Activated CD8-positive, alpha-beta memory T cell treated with anti-CD3 and anti-CD28 coated beads, Interleukin-2, amount 50 U/mL, for 48 hours (primary cell): ENCODE measurements around the gene KCNH8.
"Not testable (repeated sequence)": the region's sequence is repeated elsewhere in the genome, so short reads cannot be mapped to it uniquely, and the experiment has no call there.

Source experiments
- DNase-seq: peaks from one replicate; pipeline ENCODE4 v3.0.0-alpha.2; 2020

KCNH8 gene

GRCh38 chr3:19147905-19148767 is at the start of gene KCNH8:
KCNH8 (plus strand) TSS chr3:19148510; CDS start chr3:19148720, 210 bp downstream.
- DNase-seq: peak; percentile 61

DNA sequence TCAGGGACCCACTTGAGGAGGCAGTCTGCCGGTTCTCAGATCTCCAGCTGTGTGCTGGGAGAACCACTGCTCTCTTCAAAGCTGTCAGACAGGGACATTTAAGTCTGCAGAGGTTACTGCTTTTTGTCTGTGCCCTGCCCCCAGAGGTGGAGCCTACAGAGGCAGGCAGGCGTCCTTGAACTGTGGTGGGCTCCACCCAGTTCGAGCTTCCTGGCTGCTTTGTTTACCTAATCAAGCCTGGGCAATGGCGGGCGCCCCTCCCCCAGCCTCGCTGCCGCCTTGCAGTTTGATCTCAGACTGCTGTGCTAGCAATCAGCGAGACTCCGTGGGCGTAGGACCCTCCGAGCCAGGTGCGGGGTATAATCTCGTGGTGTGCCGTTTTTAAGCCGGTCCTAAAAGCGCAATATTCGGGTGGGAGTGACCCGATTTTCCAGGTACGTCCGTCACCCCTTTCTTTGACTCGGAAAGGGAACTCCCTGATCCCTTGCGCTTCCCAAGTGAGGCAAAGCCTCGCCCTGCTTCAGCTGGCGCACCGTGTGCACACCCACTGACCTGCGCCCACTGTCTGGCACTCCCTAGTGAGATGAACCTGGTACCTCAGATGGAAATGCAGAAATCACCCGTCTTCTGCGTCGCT is 45.5 kb upstream of the KCNH8 start:
- not testable (repeated sequence) for DNase-seq

GRCh38 chr3:19103510-19103909 is 44.8 kb upstream of the KCNH8 start:
- no peak for DNase-seq

DNA sequence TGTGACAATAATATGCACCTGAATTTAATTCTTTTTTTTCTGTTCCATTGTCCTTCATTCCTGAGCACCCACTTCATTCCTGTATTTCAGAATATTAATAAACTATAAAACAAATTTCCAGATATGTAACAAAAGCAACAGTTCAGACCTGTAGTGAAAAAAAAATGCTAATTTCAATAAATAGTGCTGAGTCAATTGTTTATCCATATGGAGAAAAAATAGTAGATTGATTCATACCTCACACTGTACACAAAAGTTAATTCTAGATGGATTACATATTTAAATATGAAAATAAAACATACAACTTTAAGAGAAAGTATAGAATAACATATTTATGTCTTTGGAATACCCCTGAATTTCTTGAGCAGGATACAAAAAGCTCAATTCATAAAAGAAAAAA is 43.9 kb upstream of the KCNH8 start:
- DNase-seq: no peak

DNA sequence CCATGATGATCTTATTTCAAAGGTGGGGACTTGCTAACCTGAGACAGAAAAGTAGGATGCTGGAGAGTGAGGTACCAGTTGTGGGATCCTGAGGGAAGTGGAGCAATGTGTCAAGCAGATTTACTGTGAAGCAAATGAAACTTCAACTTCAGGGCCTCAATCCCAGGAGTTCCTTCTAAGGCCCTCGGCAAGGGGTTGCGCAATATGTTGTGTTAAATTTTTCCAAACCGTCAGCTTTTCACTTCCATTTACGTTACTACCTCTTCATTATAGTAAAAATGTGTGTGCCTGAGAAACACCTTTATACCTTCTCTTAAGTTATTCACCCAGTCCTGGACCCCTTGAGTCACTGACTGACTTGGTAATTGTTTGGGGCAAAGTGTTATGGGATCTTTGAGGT is 42.5 kb upstream of the KCNH8 start:
- no peak for DNase-seq

- DNase-seq: no peak
Observed at GRCh38 chr3:19106307-19106706, 42.0 kb upstream of the KCNH8 start.

DNA sequence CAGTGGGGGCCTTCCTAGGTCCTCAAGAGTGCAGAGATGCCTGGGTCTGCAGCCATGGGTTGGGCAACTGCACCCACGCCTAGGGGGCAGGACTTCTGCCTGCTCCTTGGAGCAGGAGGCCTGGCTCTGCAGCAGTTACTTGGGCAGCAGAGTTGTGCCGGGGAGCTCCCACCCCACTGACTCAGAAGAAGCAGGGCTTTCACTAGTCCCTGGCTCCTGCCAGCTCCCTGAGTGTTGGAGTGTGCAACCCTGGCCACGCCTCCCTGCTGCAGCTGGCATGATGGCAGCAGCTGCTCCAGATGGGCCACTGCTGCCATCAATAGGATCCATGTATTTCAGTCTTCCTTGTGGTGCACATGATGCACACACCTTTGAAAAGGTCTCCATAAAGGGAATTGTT is 40.6 kb upstream of the KCNH8 start:
- no peak for DNase-seq

DNA sequence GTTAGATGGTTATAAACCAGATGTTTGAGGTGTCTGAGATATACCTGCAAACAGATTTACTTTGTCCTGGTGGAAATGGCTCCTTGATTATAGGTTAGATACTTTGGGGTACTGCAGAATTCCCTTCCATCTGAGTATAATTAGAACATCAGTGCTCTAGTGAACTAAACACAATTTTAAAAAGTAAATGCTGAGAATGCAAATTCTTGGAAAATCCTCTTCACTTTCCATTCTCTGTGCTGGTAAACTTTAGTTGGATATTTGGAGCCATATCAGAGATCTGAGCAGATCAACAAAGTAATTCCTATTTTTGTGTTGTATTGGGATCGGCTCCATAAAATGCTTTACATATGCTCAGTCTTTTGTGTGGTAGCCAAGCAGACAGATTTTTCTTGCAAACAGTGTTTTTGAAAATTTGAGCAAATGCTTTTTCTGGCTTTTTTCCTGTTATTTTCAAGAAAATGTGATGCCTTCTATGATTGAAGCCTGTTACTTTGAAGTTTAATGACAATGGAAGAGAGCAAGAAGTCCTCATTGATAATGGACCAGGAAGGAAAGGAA is 37.9 kb upstream of the KCNH8 start:
- no peak for DNase-seq

DNA sequence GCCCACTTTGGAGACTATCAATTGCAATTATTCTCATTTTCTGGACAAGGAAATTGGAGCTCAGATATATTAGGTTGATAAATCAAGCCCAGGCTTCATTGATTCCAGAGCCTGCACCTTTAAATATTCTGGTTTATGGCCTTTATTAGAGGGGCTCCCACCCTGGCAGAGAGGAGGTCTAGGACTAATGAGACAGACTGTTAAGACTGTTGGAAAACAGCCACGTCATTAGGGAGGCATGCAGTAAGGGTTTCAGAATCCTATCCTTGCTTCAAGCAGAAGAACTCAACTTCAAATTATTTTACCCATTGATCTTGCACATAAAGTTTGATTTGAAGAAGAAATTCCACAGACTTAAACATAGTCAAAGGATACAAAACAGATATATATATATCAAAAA is 33.8 kb upstream of the KCNH8 start:
- DNase-seq: no peak

- DNase-seq: no peak
Observed at GRCh38 chr3:19116239-19116638, 32.1 kb upstream of the KCNH8 start.

DNA sequence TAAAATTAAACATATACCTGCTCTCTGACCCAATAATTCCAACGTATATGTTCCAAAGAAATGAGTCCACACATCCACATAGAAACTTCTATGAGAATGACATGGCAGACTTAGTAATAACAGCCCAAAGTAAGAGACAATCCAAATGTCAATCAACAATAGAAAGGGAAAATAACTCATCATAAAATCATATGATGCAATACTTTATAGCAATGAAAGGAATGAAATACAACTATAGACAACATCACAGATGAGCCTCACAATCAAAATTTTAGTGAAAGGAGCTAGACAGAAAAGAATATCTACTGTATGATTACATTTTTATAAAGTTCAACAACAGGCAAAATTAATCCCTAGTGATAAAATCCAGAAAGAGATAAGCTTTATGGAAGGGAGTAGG is 23.6 kb upstream of the KCNH8 start:
- no peak for DNase-seq

DNA sequence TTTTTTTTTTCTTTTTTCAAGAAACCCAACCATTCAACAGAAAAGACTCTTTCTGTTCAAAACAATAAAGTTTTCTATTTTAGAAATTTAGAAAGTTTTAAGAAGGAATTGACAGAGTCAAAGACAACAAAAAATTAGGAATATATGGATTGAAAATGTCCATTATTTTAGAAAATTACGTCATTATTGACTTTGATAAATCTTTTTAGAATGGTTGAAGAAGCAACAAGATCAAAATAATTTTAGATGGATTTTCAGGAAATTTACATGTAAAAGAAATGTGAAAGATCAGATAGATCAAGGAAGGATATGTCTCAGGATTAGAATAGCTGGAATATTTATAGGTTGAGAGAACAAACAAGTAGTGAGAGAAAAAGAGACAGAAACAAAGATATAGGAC is 8.4 kb upstream of the KCNH8 start:
- DNase-seq: no peak

GRCh38 chr3:19146685-19147650 is 1.3 kb upstream of the KCNH8 start:
- DNase-seq: peak; percentile 73

GRCh38 chr3:19148768-19149091 is 420 bp downstream of the KCNH8 start:
- no peak for DNase-seq

GRCh38 chr3:19149368-19149767 is 1.1 kb downstream of the KCNH8 start:
- DNase-seq: no peak

GRCh38 chr3:19151171-19151570 is 2.9 kb downstream of the KCNH8 start:
- no peak for DNase-seq

DNA sequence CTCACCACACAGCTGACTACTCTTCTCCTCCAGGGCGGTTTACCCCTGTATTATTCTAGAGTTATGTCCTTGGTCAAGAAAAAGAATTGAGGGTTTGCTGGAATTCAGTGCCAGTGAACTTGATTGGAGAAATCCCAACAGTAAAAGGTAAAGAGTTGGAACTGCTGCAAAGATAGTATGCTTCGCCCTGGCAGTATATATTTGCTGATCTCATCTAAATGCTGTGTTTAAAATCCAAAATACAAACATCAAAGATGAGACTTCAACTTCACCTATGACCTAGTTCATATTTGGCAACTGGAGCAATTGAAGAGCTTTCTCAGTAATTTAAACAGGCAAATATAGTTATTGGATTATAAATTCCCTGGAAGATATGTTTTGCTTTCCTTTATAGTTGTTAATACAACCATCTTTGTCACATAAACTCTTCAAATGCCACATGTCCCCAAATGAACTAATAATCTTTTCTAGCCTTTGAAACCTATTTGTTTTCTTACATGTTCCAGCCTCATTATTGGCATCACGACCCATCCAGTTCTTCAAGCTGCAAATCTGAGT is 6.5 kb downstream of the KCNH8 start:
- DNase-seq: no peak

GRCh38 chr3:19155375-19155774 is 7.1 kb downstream of the KCNH8 start:
- DNase-seq: no peak

DNA sequence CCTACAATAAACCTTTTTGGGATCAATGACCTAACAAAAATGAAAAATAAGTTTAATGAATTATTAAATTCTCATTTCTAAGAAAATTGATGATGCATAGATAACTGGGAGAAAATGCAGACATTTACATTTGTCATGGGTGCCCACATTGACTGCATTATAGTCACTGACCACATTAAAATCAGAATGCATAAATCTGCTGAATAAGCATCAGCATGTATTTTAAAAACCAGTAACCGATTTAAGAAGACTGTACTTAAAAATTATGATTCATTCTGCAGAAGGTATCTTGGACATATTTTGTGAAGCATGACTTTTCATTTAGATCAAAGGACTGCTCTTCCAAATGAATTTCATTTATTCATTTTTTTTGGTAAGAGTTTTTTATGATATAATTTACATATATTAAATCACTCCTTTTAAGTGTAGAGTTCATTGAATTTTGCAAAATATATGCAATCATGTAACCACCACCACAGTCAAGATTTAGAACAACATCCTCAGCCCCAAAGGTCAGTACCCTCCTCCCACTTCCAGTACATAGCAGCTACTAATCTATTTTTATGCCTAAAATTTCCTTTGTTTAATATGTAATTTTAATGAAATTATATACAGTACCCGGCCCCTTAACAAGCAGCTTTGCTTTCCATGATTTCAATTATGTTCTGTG is 11.8 kb downstream of the KCNH8 start:
- no peak for DNase-seq

DNA sequence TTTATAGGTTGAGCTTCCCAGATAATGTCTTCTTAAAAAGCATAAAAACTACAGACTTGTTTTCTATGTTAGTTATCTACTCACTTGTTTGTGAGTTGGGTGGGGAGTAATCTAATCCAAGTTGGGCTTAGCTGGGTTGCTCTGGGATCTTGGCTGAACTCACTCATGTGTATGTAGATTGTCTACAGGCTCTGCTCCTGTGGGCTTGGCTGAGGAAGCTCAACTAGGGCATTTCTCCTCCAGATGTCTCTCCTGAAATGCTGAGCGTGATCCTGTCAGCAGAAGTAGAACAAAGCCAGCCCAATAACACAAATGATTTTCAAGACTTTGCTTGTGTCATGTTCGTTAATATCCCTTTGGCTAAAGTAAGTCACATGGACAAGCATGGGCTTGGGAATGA is 17.3 kb downstream of the KCNH8 start:
- DNase-seq: no peak

DNA sequence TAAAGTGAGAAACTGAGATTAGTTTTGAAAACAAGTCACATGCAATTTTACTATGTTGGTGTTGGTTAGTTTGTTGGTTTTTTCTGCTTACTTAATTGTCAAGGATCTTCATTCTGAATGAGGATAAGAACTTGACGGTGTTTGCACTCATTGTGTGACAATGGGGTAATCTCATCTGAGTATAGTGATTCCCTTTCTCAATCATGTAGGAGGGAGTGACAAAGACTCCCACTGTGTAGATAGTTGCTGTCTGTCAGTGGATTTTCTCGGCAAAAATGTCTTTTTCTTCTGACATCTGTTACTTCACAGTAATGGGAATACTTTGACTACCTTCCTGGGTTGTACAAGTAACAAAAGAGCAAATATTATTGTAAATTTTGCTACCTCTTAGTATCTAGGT is 23.5 kb downstream of the KCNH8 start:
- no peak for DNase-seq

- no peak for DNase-seq
Observed at GRCh38 chr3:19173945-19174344, 25.6 kb downstream of the KCNH8 start.
